Adipose tissue (tissue), 3 donors: ENCODE results near the gene BEND5. TPM values are rescaled to one million over a fixed set of nuclear protein-coding genes. Genes with fewer than 3 reads are reported as not detected.

ENCODE experiments used
- H3K27ac ChIP-seq: one replicate; pipeline ENCODE4 v1.5.1; 2013; ENCODE audit warnings: low read depth, low read length
- WGBS, 3 donors: extraction: QIAGEN DNeasy Blood & Tissue Kit; methylation state at CpG; one replicate each; pipeline ENCODE4 v1.1.7; 2013; 5-methylcytosine and 5-hydroxymethylcytosine counted together
- polyA plus RNA-seq, 3 donors: library from polyadenylated mRNA; stranded (reverse); fragments of 200-250 nt; gene quantifications; one replicate each; pipeline ENCODE4 v1.2.3, GENCODE V29; 2013
- donor health status: healthy with polysubstance abuse.
- donor health status: Bipolar disorder and iron deficiency.
- donor health status: healthy.

The BEND5 gene
- polyA plus RNA-seq, 3 donors: 1.2 to 5.8 (median 2.8) TPM

GRCh38 chr1:48772211-48772610 is 4.5 kb downstream of the BEND5 start:
- no peak overlapping the region for H3K27ac ChIP-seq
- 43 to 93% (median 88%) methylated on average over 2 of the region's 2 CpGs for WGBS, 3 donors

- no peak overlapping the region for H3K27ac ChIP-seq
- 70 to 85% (median 79%) methylated on average over 2 of the region's 2 CpGs for WGBS, 3 donors
These were observed 5.1 kb downstream of the BEND5 start for GRCh38 chr1:48771561-48771960.

- H3K27ac ChIP-seq: no peak overlapping the region
These were observed 8.6 kb downstream of the BEND5 start for GRCh38 chr1:48767975-48768510.

- no peak overlapping the region for H3K27ac ChIP-seq
- WGBS, 3 donors: 94 to 100% (median 97%) methylated on average over 1 of the region's 1 CpG
These were observed 11.4 kb downstream of the BEND5 start for GRCh38 chr1:48765335-48765734.

- no peak overlapping the region for H3K27ac ChIP-seq
- 78 to 86% (median 83%) methylated on average over 7 of the region's 7 CpGs for WGBS, 3 donors
These were observed 14.7 kb downstream of the BEND5 start for GRCh38 chr1:48761986-48762385.

GRCh38 chr1:48761411-48761810 is 15.3 kb downstream of the BEND5 start:
- H3K27ac ChIP-seq: no peak overlapping the region

- H3K27ac ChIP-seq: no peak overlapping the region
- WGBS, 3 donors: 76 to 81% (median 78%) methylated on average over 7 of the region's 7 CpGs
These were observed 15.8 kb downstream of the BEND5 start for GRCh38 chr1:48760857-48761256.

GRCh38 chr1:48758976-48759375 is 17.7 kb downstream of the BEND5 start:
- WGBS, 3 donors: 96 to 98% (median 97%) methylated on average over 18 of the region's 18 CpGs
- H3K27ac ChIP-seq: no peak overlapping the region

- no peak overlapping the region for H3K27ac ChIP-seq
- WGBS, 3 donors: 94 to 98% (median 96%) methylated on average over 2 of the region's 2 CpGs
These were observed 19.3 kb downstream of the BEND5 start for GRCh38 chr1:48757363-48757762.

GRCh38 chr1:48756683-48757316 is 19.9 kb downstream of the BEND5 start:
- no peak overlapping the region for H3K27ac ChIP-seq
- WGBS, 3 donors: 91 to 100% (median 97%) methylated on average over 1 of the region's 1 CpG

GRCh38 chr1:48753293-48753692 is 23.4 kb downstream of the BEND5 start:
- WGBS, 3 donors: 64 to 82% (median 77%) methylated on average over 1 of the region's 1 CpG
- no peak overlapping the region for H3K27ac ChIP-seq

GRCh38 chr1:48750109-48750508 is 26.6 kb downstream of the BEND5 start:
- 49 to 95% (median 68%) methylated on average over 1 of the region's 1 CpG for WGBS, 3 donors
- H3K27ac ChIP-seq: no peak overlapping the region

- no peak overlapping the region for H3K27ac ChIP-seq
- 78 to 89% (median 82%) methylated on average over 7 of the region's 7 CpGs for WGBS, 3 donors
These were observed 27.6 kb downstream of the BEND5 start for GRCh38 chr1:48749068-48749467.

GRCh38 chr1:48746906-48747305 is 29.8 kb downstream of the BEND5 start:
- 86 to 95% (median 89%) methylated on average over 5 of the region's 5 CpGs for WGBS, 3 donors

GRCh38 chr1:48744032-48744431 is 32.7 kb downstream of the BEND5 start:
- WGBS, 3 donors: 79 to 100% (median 95%) methylated on average over 2 of the region's 2 CpGs
- H3K27ac ChIP-seq: no peak overlapping the region

More at GRCh38 chr1:48746906-48747305, 29.8 kb downstream of the BEND5 start:
- H3K27ac ChIP-seq: no peak overlapping the region

- no peak overlapping the region for H3K27ac ChIP-seq
These were observed 33.2 kb downstream of the BEND5 start for GRCh38 chr1:48743480-48743879.

GRCh38 chr1:48741380-48741779 is 35.3 kb downstream of the BEND5 start:
- no peak overlapping the region for H3K27ac ChIP-seq
- WGBS, 3 donors: 74 to 89% (median 84%) methylated on average over 7 of the region's 7 CpGs

GRCh38 chr1:48740621-48741020 is 36.1 kb downstream of the BEND5 start:
- WGBS, 3 donors: 77 to 87% (median 79%) methylated on average over 3 of the region's 3 CpGs
- H3K27ac ChIP-seq: no peak overlapping the region

- 58 to 79% (median 59%) methylated on average over 3 of the region's 3 CpGs for WGBS, 3 donors
- no peak overlapping the region for H3K27ac ChIP-seq
These were observed 37.6 kb downstream of the BEND5 start for GRCh38 chr1:48739091-48739490.

- 66 to 95% (median 90%) methylated on average over 4 of the region's 4 CpGs for WGBS, 3 donors
- no peak overlapping the region for H3K27ac ChIP-seq
These were observed 38.3 kb downstream of the BEND5 start for GRCh38 chr1:48738356-48738755.
